ENCODE data around the gene PDLIM1.

GRCh38 chr10:95241533-95241932, 49.3 kb downstream of the PDLIM1 start:
- no peak for TF ChIP-seq CTCF (IDR thresholded peaks at IDR 0.05)
- TF ChIP-seq POLR2AphosphoS5 (IDR thresholded peaks at IDR 0.05) = no peak
